Activated T-helper 17 cell treated with anti-CD3 and anti-CD28 coated beads, Interleukin-2, amount 50 U/mL, for 72 hours (primary cell): Measurements from ENCODE around the gene P2RX4. TPM values are rescaled to one million over a fixed set of nuclear protein-coding genes. Genes with fewer than 3 reads are reported as not detected.
"Not testable (repeated sequence)": the region's sequence is repeated elsewhere in the genome, so short reads cannot be mapped to it uniquely, and the experiment has no call there.

Experiments
- ATAC-seq: fragments of 150-1000 bp; cut with Tn5 transposase; replicated peaks from 2 replicates; pipeline ENCODE4 v1.10.0; 2021; ENCODE audit warnings: mild to moderate bottlenecking, moderate library complexity
- H3K27ac Mint-ChIP-seq: one replicate; pipeline ENCODE4 v1.8.0; 2022; ENCODE audit warnings: mixed read lengths
- H3K27me3 Mint-ChIP-seq: one replicate; pipeline ENCODE4 v1.8.0; 2022; ENCODE audit warnings: mixed read lengths
- H3K36me3 Mint-ChIP-seq: one replicate; pipeline ENCODE4 v1.8.0; 2022; ENCODE audit warnings: low read depth, mild to moderate bottlenecking, mixed read lengths
- H3K4me1 Mint-ChIP-seq: one replicate; pipeline ENCODE4 v1.8.0; 2022; ENCODE audit warnings: mixed read lengths
- H3K4me3 Mint-ChIP-seq: one replicate; pipeline ENCODE4 v1.8.0; 2022; ENCODE audit warnings: mild to moderate bottlenecking, mixed read lengths
- H3K9me3 Mint-ChIP-seq: one replicate; pipeline ENCODE4 v1.8.0; 2022; ENCODE audit warnings: mixed read lengths
- total RNA-seq, 2 donors: library from RNA; stranded (reverse); gene quantifications; one replicate each; pipeline ENCODE4 v1.2.3, GENCODE V29; 2022

The P2RX4 gene
- total RNA-seq, 2 donors from 2014 or later, result 31.6 to 45.3 TPM

DNA sequence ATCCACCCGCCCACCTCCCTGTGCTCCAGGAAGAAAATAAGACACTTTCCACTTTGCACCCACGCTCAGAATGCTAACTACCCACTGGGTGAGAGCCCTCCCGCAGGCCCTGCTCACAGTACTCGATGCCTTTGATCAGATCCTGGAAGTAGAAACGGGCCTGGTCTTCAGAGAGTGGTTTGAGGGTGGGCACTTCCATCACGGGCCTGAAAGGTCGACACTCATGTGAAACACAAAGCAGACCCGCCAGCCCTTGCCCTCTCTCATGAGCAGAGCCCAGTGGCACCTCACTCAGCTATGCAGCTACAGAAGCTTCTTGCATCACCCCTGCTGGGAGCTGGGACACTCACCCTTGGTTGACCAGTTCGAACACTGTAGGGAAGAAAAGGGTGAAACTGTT is 45.5 kb downstream of the P2RX4 start:
- Mint-ChIP-seq H3K27me3 (no peaks in the 10 kb centered on the region), H3K4me3 (no peak overlapping the region), H3K9me3 (peaks cover 3% of the 10 kb centered on the region), H3K27ac (no peak overlapping the region), H3K36me3 (peaks cover 88% of the 10 kb centered on the region), H3K4me1 (peaks cover 8% of the 10 kb centered on the region)
- peak; percentile 24 for ATAC-seq

DNA sequence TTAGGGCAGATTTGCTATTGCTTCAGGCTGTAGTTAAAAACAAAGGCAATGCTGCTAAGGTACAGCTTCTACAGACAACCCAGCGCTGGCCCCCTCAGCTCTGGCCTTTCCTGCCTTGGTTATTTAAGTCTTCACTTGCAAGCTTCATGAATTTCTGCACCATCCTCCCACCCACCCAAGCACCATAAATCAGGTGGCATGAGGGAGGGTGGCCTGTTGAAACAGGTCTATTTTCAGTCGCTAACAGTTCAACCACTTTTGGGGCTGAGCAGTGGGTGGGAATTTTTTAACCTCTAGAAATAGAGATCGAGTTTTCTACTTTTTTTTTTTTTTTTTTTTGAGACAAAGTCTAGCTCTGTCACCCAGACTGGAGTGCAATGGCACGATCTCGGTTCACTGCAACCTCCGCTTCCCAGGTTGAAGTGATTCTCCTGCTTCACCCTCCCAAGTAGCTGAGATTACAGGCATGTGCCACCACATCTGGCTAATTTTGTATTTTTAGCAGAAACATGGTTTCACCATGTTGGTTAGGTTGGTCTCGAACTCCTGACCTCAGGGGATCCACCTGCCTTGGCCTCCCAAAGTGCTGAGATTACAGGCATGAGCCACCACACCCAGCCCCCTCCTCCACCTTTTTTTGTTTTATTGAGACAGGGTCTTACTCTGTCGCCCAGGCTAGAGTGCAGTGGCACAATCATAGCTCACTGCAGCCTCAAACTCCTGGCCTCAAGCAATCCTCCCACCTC is 47.9 kb downstream of the P2RX4 start:
- H3K4me3 Mint-ChIP-seq, H3K27me3 Mint-ChIP-seq, H3K4me1 Mint-ChIP-seq, H3K27ac Mint-ChIP-seq, H3K9me3 Mint-ChIP-seq, ATAC-seq: not testable (repeated sequence)
- peaks cover 87% of the 10 kb centered on the region for H3K36me3 Mint-ChIP-seq

DNA sequence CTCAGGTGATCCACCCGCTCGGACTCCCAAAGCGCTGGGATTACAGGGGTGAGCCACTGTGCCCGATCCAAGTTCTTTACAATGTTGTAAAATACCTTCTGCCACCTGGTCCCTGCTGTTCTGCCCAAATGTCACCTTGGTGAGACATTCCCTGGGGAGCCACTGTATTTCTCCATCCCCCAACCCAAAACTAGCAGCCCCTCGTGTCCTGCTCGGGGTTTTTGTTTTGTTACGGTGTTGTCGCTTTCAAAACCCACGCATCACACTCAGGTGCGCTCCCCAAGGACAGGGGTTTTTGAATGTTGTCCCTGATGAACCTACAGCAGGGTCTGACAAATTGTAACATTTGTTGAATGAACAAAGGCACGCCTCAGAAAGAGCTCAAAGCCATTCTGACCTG is 49.1 kb downstream of the P2RX4 start:
- peaks cover 86% of the 10 kb centered on the region for H3K36me3 Mint-ChIP-seq
- H3K9me3 Mint-ChIP-seq, result no peaks in the 10 kb centered on the region
- H3K27ac Mint-ChIP-seq, result no peak overlapping the region
- no peak overlapping the region for H3K4me3 Mint-ChIP-seq
- no peaks in the 10 kb centered on the region for H3K27me3 Mint-ChIP-seq
- ATAC-seq, result no peak
- no peaks in the 10 kb centered on the region for H3K4me1 Mint-ChIP-seq

DNA sequence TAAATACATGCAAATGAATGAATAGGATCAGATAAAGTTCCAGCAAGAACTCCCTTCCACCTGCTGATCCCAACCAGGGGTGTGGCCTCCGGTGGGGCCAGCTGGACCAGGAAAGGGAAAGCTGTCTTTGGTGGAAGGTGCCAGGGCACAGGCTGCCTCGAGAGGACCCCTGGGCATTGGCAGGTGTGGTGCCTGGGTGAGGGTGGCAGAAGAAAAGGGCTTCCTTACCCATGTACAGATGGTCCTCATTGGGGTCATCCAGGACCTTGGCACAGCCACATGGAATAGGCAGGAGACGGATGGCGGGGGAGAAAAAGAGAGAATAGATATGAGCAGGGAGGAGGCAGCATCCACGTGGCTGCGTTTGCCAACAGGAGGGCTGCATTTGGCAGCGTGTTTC is 50.2 kb downstream of the P2RX4 start:
- Mint-ChIP-seq H3K4me1 (peaks cover 3% of the 10 kb centered on the region), H3K27ac (peak overlapping the region; percentile 40), H3K36me3 (peaks cover 84% of the 10 kb centered on the region), H3K9me3 (no peaks in the 10 kb centered on the region), H3K27me3 (no peaks in the 10 kb centered on the region), H3K4me3 (no peak overlapping the region)
- ATAC-seq, result no peak

DNA sequence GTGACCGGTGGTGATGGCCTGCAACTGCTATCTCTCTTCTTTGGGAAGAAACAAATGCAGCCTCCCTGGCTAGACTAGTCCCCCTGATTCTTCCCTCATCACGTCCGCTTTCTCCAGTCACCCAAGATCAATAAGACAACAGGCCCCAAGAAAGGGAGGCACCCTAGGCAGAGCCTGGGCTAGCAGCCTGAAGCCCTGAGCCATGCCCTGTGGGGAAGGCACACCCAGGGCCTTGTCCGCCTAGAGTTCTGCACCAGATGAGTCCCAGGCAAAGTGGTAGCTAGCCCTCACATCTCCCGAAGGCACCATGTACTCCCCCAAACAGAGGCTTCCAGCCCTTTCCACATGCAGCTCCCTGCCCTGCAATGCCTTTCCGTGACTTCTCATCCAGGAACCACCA is 51.5 kb downstream of the P2RX4 start:
- Mint-ChIP-seq H3K27me3 (no peaks in the 10 kb centered on the region), H3K4me3 (no peak overlapping the region), H3K4me1 (peaks cover 3% of the 10 kb centered on the region), H3K27ac (no peak overlapping the region), H3K36me3 (peaks cover 77% of the 10 kb centered on the region), H3K9me3 (no peaks in the 10 kb centered on the region)
- ATAC-seq, result no peak

DNA sequence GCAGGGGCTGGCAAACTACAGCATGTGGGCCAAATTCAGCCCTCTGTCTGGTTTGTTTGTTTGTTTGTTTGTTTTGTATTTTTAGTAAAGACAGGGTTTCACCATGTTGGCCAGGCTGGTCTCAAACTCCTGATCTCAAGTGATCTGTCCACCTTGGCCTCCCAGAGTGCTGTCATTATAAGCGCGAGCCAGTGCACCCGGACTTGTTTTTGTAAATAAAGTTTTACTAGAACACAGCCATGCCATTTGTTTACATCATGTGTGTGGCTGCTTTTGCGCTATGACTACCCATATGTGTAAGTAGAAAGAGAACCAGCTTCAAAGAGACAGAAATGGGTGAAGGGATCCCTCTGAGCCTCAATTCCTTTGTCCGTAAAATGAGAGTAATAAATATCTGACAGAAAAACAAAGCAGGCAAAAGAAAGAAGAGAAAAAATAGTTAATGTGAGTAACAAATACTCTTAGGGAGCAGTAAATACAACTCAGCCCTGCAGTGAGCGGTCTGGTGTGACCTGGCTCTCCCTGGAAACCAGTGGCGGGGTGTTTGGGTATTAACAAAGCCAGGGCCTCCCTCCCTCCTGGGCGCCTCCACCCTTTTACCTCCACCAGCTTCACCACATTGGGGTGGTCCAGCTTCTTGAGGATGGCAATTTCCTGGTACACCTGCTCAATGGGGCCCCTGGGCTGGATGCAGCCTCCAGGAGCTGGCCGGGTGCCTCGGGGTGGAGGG is 53.4 kb downstream of the P2RX4 start:
- Mint-ChIP-seq H3K27me3 (no peaks in the 10 kb centered on the region), H3K4me3 (no peak overlapping the region), H3K9me3 (no peaks in the 10 kb centered on the region), H3K4me1 (peaks cover 3% of the 10 kb centered on the region), H3K27ac (peak overlapping the region; percentile 45), H3K36me3 (peaks cover 85% of the 10 kb centered on the region)
- no peak for ATAC-seq

DNA sequence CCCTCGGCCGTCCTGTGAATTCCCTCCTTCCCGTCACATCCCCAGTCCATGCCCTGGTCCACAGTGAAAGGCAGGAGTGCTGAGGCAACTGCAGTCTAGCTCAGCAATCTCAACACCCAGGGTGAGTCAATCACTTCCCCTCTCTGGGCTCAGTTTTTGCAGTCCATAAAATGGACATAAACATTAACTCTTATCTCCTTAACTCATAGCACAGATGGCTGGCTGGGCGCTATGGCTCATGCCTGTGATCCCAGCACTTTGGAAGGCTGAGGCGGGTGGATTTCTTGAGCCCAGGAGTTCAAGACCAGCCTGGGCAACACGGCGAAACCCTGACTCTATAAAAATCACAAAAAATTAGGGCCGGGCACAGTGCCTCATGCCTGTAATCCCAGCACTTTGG is 54.2 kb downstream of the P2RX4 start:
- ATAC-seq, result no peak
- Mint-ChIP-seq H3K4me3 (no peak overlapping the region), H3K27me3 (no peaks in the 10 kb centered on the region), H3K4me1 (peaks cover 3% of the 10 kb centered on the region), H3K9me3 (no peaks in the 10 kb centered on the region), H3K27ac (no peak overlapping the region), H3K36me3 (peaks cover 84% of the 10 kb centered on the region)

DNA sequence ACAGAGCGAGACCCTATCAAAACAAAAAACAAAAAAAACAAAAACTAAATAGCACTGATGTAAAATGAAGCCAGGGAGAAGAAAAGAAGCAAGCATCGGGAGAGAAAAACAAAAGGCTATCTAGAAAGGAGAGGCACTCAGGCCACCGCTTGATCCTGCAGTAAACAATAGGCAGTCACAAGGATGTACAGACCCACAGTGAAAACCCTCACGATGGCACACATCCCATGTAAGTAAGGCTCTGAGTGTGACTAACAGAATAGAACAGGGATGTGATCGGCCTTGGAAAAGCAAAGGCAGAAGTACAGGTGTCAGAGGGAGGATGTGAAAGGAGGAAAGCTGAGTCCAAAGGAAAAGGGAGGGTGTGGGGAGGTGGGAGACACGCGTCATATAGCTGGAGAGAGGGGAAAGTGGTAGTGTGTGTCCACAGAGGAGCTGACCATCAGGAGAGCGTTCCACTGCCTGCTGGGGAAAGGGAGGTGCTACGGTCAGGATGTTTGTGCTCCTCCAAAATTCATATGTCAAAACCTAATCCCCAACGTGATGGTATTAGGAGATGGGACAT is 55.1 kb downstream of the P2RX4 start:
- no peak for ATAC-seq
- Mint-ChIP-seq H3K27ac (no peak overlapping the region), H3K4me1 (peaks cover 3% of the 10 kb centered on the region), H3K9me3 (no peaks in the 10 kb centered on the region), H3K27me3 (no peaks in the 10 kb centered on the region), H3K4me3 (no peak overlapping the region), H3K36me3 (peaks cover 84% of the 10 kb centered on the region)

DNA sequence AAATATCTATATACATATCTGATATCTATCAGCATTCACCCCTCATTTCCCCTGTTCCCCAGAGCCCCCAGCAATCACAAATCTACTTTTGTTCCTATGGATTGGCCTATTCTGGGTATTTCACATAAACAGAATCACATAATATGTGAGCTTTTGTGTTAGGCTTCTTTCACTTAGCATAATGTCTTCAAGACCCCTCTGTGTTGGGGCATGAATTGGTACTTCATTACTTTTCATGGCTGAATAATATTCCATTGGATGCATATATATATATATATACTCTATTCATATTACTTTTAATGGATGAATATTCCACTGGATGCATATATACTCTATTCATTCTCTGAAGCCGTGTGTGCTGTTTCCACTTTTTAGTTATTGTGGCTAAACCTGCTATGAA is 57.9 kb downstream of the P2RX4 start:
- no peaks in the 10 kb centered on the region for H3K9me3 Mint-ChIP-seq

DNA sequence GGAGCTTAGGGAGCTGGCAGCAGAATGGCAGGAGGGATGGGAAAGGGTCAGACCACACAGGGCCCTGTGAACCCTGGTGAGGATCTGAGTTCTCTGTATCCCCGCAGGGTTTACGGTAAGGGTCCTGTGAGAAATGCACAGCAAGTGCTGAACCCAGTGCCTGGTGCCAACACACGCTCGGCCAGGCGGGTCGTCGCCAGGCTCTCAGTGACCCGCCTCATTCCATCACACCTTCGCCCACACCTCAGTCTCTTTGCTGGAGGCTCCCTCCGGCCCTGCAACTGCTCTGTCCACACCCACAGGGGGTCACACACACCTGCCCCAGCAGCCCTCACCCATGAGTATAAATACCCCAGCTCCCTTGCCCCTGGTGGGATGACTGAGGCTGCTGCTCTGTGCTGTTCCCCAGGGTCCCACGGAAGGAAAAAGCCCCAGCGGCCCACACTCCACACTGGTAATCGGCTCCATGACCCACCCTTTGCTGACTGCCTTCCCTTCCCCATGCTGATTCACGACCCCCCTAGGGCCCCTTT is 63.5 kb downstream of the P2RX4 start:
- ATAC-seq, result no peak
- H3K9me3 Mint-ChIP-seq, result no peaks in the 10 kb centered on the region
- no peaks in the 10 kb centered on the region for H3K27me3 Mint-ChIP-seq
- peaks cover 51% of the 10 kb centered on the region for H3K36me3 Mint-ChIP-seq
- H3K4me1 Mint-ChIP-seq, result peaks cover 6% of the 10 kb centered on the region
- H3K4me3 Mint-ChIP-seq, result no peak overlapping the region
- H3K27ac Mint-ChIP-seq, result no peak overlapping the region

More for the DNA sequence above, 57.9 kb downstream of the P2RX4 start:
- H3K27me3 Mint-ChIP-seq, result no peaks in the 10 kb centered on the region
- peaks cover 3% of the 10 kb centered on the region for H3K4me1 Mint-ChIP-seq
- no peak for ATAC-seq
- H3K4me3 Mint-ChIP-seq, result no peak overlapping the region
- H3K36me3 Mint-ChIP-seq, result peaks cover 76% of the 10 kb centered on the region
- H3K27ac Mint-ChIP-seq, result no peak overlapping the region

DNA sequence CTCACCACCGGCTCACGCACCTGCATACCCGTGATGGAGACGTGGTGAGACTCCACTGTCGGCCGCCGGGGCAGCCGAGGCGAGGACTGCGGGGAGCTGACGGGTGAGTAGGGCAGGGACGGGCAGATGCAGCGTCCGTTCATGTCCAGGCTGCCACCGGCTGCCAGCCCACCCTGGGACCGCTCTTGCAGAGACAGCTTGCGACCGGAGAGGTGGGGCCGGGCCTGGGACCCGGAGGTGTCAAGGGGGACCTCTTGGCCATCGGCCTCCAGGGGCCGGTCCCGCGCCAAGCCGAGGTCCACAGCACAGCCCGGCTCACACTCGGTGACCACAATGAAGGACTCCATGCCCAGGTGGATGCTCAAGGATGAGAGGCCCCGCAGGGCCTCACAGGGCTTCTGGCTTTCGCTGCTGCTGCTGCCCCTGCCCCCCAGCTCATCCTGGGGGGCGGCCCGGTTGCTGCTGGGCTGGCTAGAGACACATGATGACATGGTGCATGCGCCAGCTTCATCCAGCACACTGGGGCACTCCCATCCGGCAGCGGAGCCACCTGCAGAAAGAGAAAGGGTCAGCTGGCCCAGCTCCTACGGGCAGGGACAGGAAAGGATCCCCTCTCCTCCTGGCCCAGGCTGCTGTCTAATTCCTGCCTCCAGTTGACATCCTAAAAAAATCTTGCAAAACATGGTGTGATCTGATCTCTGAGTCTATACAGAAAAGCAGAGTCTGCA is 64.3 kb downstream of the P2RX4 start:
- Mint-ChIP-seq H3K27ac (no peak overlapping the region), H3K4me3 (no peak overlapping the region), H3K36me3 (peaks cover 49% of the 10 kb centered on the region), H3K4me1 (peaks cover 6% of the 10 kb centered on the region), H3K27me3 (no peaks in the 10 kb centered on the region), H3K9me3 (no peaks in the 10 kb centered on the region)
- no peak for ATAC-seq

DNA sequence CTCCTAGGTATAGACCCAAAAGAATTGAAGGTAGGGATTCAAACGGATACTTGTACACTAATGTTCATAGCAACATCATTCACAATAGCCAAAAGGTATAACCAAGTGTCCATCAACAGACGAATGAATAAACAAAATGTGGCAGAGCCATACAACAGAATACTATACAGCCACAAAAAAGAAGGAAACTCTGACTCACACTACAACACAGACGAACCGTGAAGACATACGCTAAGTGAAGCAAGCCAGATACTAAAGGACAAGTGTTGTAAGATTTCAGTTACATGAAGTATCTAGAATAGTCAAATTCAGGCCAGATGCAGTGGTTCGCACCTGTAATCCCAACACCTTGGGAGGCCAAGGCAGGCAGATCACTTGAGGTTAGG is 67.4 kb downstream of the P2RX4 start:
- H3K4me3 Mint-ChIP-seq, result peak overlapping the region; percentile 63
- no peaks in the 10 kb centered on the region for H3K27me3 Mint-ChIP-seq
- no peaks in the 10 kb centered on the region for H3K9me3 Mint-ChIP-seq
- H3K36me3 Mint-ChIP-seq, result peaks cover 25% of the 10 kb centered on the region
- peak; percentile 58 for ATAC-seq
- peak overlapping the region; percentile 13 for H3K27ac Mint-ChIP-seq
- peaks cover 6% of the 10 kb centered on the region for H3K4me1 Mint-ChIP-seq

DNA sequence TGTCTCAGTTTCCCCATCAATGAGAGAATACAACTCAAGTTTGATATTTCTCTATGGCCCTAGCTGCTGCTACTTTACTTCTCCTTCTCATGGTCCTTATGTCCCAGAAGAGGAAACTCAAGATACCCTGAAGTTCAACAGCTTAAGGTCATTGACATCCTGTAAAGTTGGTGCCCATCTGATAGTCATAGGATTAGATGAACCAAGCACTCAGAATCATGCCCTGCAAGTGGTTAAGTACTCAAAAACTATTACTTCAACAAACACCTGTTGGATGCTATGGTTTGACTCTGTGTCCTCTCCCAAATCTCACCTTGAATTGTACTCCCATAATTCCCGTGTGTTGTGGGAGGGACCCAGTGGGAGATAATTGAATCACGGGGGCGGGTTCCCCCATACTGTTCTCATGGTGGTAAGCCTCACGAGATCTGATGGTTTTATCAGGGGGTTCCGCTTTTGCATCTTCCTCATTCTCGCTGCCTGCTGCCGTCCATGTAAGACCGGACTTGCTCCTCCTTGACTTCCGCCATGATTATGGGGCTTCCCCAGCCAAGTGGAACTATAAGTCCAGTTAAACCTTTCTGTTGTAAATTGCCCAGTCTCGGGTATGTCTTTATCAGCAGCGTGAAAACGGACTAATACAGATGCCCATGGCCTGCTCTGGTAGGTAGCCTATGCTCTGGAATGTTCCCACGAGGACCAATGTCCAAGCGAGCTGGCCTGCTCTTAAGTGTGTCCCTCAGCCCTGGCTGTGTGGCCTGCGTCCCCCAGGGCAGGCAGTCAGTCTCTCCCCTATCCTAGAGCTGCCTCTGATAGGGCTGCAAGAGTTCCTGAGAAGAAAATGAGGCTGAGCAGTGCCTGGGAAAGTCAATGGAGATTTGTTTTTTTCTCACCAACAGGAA is 68.5 kb downstream of the P2RX4 start:
- Mint-ChIP-seq H3K9me3 (no peaks in the 10 kb centered on the region), H3K27me3 (no peaks in the 10 kb centered on the region), H3K27ac (no peak overlapping the region), H3K36me3 (peaks cover 18% of the 10 kb centered on the region), H3K4me3 (no peak overlapping the region), H3K4me1 (peaks cover 6% of the 10 kb centered on the region)
- ATAC-seq, result no peak

DNA sequence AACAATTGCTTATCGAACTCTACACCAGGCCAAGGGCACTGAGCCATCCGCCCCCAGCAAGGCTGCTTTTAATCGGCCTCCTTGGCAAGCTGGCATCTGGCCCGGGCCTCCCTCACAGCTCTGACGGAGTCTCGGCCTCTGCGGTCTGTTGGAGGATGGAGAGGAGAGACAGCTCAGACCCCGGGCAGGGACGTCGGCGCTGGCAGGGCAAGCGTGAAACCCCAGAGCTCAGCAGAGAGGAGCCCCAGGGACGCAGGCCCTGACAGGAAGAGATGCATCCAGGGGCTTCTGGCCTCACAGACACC is 69.1 kb downstream of the P2RX4 start:
- no peak for ATAC-seq
- H3K36me3 Mint-ChIP-seq, result peaks cover 18% of the 10 kb centered on the region

More for the DNA sequence above, 69.1 kb downstream of the P2RX4 start:
- Mint-ChIP-seq H3K27ac (no peak overlapping the region), H3K27me3 (no peaks in the 10 kb centered on the region), H3K4me1 (peaks cover 6% of the 10 kb centered on the region), H3K9me3 (no peaks in the 10 kb centered on the region), H3K4me3 (no peak overlapping the region)
